IMR-90 (cell line): ENCODE results near the gene CLEC4D. TPM values are rescaled to one million over a fixed set of nuclear protein-coding genes. Genes with fewer than 3 reads are reported as not detected.

ENCODE experiments used
- ATAC-seq: fragments of 200-7000 bp; cut with Tn5 transposase; 2 replicates; pipeline ENCODE4 v1.9.1; 2020; ENCODE audit warnings: low read depth, mild to moderate bottlenecking, moderate library complexity
- BruUV-seq: library from RNA; stranded (reverse); fragments of 400-500 nt; replicated peaks from 2 replicates; lab custom pipeline; 2021; lab: Mats Ljungman, UMichigan
- CTCF ChIA-PET: fragments of 300-600 bp; formaldehyde crosslinking; extraction: SDS; loops from one replicate; lab custom pipeline; 2021; ENCODE audit warnings: antibody characterized with exemption; lab: Yijun Ruan, JAX
- POLR2A ChIA-PET: fragments of 300-600 bp; sonication (Branson Sonifier 250); formaldehyde crosslinking; loops from one replicate; lab custom pipeline; 2022; ENCODE audit warnings: antibody characterized with exemption; ENCODE audit not compliant: unreplicated experiment; lab: Charles Lee
- DNase-seq: peaks from one replicate; pipeline ENCODE4 v3.0.0; 2013
- H2AFZ ChIP-seq: replicated peaks from 2 replicates; pipeline ENCODE3; 2013; ENCODE audit warnings: low read length, mild to moderate bottlenecking; ENCODE audit not compliant: poor library complexity
- H2AK5ac ChIP-seq: 2 replicates; pipeline ENCODE4 v1.6.1; 2013; ENCODE audit warnings: low read depth, low read length, inconsistent platforms
- H2AK9ac ChIP-seq: replicated peaks from 2 replicates; pipeline ENCODE3; 2013; ENCODE audit warnings: mild to moderate bottlenecking, low read depth, low read length, moderate library complexity; ENCODE audit not compliant: poor library complexity
- H2BK120ac ChIP-seq: 2 replicates; pipeline ENCODE4 v1.6.1; 2013; ENCODE audit warnings: low read depth, low read length, inconsistent platforms
- H2BK15ac ChIP-seq: 3 replicates; pipeline ENCODE4 v1.6.1; 2013; ENCODE audit warnings: low read depth, low read length, inconsistent platforms
- H2BK20ac ChIP-seq: 2 replicates; pipeline ENCODE4 v1.6.1; 2013; ENCODE audit warnings: low read depth, mild to moderate bottlenecking, inconsistent platforms, low read length, moderate library complexity
- H2BK5ac ChIP-seq: 2 replicates; pipeline ENCODE4 v1.6.1; 2013; ENCODE audit warnings: mild to moderate bottlenecking, low read depth, low read length, inconsistent platforms; ENCODE audit not compliant: poor library complexity, severe bottlenecking
- H3K14ac ChIP-seq: replicated peaks from 2 replicates; pipeline ENCODE4 v1.6.1; 2013; ENCODE audit warnings: low read depth, low read length, inconsistent platforms
- H3K18ac ChIP-seq: 2 replicates; pipeline ENCODE4 v1.6.1; 2013; ENCODE audit warnings: low read depth, low read length, control low read depth
- H3K23ac ChIP-seq: 2 replicates; pipeline ENCODE4 v1.6.1; 2013; ENCODE audit warnings: low read depth, low read length, inconsistent platforms
- H3K27ac ChIP-seq: 2 replicates; pipeline ENCODE4 v1.5.1; 2013; ENCODE audit warnings: mild to moderate bottlenecking, control low read depth, low read length; ENCODE audit not compliant: insufficient read depth
- H3K27me3 ChIP-seq: 2 replicates; pipeline ENCODE4 v1.6.1; 2013; ENCODE audit warnings: low read length; ENCODE audit not compliant: control insufficient read depth, insufficient read depth
- H3K36me3 ChIP-seq: 2 replicates; pipeline ENCODE4 v1.6.1; 2013; ENCODE audit warnings: low read length, mixed read lengths; ENCODE audit not compliant: control insufficient read depth, insufficient read depth
- H3K4ac ChIP-seq: 2 replicates; pipeline ENCODE4 v1.6.1; 2013; ENCODE audit warnings: low read depth, low read length, inconsistent platforms
- H3K4me1 ChIP-seq: 2 replicates; pipeline ENCODE4 v1.6.1; 2013; ENCODE audit warnings: low read length, mixed read lengths; ENCODE audit not compliant: control insufficient read depth, insufficient read depth
- H3K4me2 ChIP-seq: 2 replicates; pipeline ENCODE4 v1.6.1; 2013; ENCODE audit warnings: low read depth, mild to moderate bottlenecking, control low read depth, low read length, moderate library complexity
- H3K4me3 ChIP-seq: 2 replicates; pipeline ENCODE4 v1.5.1; 2013; ENCODE audit warnings: low read depth, mild to moderate bottlenecking, control low read depth, low read length, moderate library complexity; ENCODE audit not compliant: insufficient read depth
- H3K56ac ChIP-seq: 2 replicates; pipeline ENCODE4 v1.6.1; 2013; ENCODE audit warnings: low read length, inconsistent platforms; ENCODE audit not compliant: insufficient read depth; ENCODE audit errors: extremely low read depth
- H3K79me1 ChIP-seq, 2 experiments: 2 replicates each; pipeline ENCODE4 v1.6.1; 2013; ENCODE audit warnings: low read length in 2 of 2, inconsistent platforms in 1 of 2, low read depth in 1 of 2
- H3K9ac ChIP-seq: 2 replicates; pipeline ENCODE4 v1.6.1; 2013; ENCODE audit warnings: low read depth, low read length, control low read depth
- H3K9me1 ChIP-seq: 2 replicates; pipeline ENCODE4 v1.6.1; 2013; ENCODE audit warnings: low read length, inconsistent platforms; ENCODE audit not compliant: insufficient read depth
- H3K9me3 ChIP-seq: 2 replicates; pipeline ENCODE4 v1.6.1; 2013; ENCODE audit warnings: low read length; ENCODE audit not compliant: control insufficient read depth, insufficient read depth
- H4K20me1 ChIP-seq: 2 replicates; pipeline ENCODE4 v1.6.1; 2013; ENCODE audit warnings: low read length, inconsistent platforms; ENCODE audit not compliant: insufficient read depth
- H4K5ac ChIP-seq: 2 replicates; pipeline ENCODE4 v1.6.1; 2013; ENCODE audit warnings: mild to moderate bottlenecking, low read depth, low read length, control low read depth
- H4K8ac ChIP-seq, 2 experiments: 2 replicates each; pipeline ENCODE4 v1.6.1; 2013; ENCODE audit warnings: low read depth in 2 of 2, low read length in 2 of 2, control low read depth in 1 of 2, inconsistent platforms in 1 of 2
- H4K91ac ChIP-seq: 2 replicates; pipeline ENCODE4 v1.6.1; 2013; ENCODE audit warnings: low read depth, low read length, inconsistent platforms; ENCODE audit not compliant: insufficient read depth
- BHLHE40 ChIP-seq: fragments of 150-350 bp; IDR thresholded peaks from 2 replicates; pipeline ENCODE4 v1.6.1; 2016; ENCODE audit warnings: mild to moderate bottlenecking, low read depth, low read length
- CEBPB ChIP-seq: IDR thresholded peaks from 2 replicates; pipeline ENCODE4 v1.6.1; 2012; ENCODE audit warnings: low read depth, low read length, improper control_type of control experiment
- CHD1 ChIP-seq: IDR thresholded peaks from 2 replicates; pipeline ENCODE4 v1.6.1; 2012; ENCODE audit warnings: low read depth, low read length, improper control_type of control experiment
- FOS ChIP-seq: fragments of 150-350 bp; IDR thresholded peaks from 2 replicates; pipeline ENCODE4 v1.6.1; 2016; ENCODE audit warnings: low read depth, low read length
- MAFK ChIP-seq: IDR thresholded peaks from 2 replicates; pipeline ENCODE4 v1.6.1; 2012; ENCODE audit warnings: low read depth, low read length, improper control_type of control experiment
- MAZ ChIP-seq: IDR thresholded peaks from 2 replicates; pipeline ENCODE4 v1.6.1; 2012; ENCODE audit warnings: low read depth, mild to moderate bottlenecking, low read length, improper control_type of control experiment, moderate library complexity, borderline replicate concordance
- MXI1 ChIP-seq: IDR thresholded peaks from 2 replicates; pipeline ENCODE4 v1.6.1; 2012; ENCODE audit warnings: low read depth, mild to moderate bottlenecking, low read length, moderate library complexity, borderline replicate concordance
- NFE2L2 ChIP-seq: fragments of 150-350 bp; IDR thresholded peaks from 2 replicates; pipeline ENCODE4 v1.6.1; 2016; ENCODE audit warnings: low read depth, mild to moderate bottlenecking, low read length
- POLR2A ChIP-seq: IDR thresholded peaks from 2 replicates; pipeline ENCODE4 v1.6.1; 2012; ENCODE audit warnings: mild to moderate bottlenecking, low read depth, low read length
- RAD21 ChIP-seq: IDR thresholded peaks from 2 replicates; pipeline ENCODE4 v1.6.1; 2012; ENCODE audit warnings: low read length, improper control_type of control experiment
- RCOR1 ChIP-seq: IDR thresholded peaks from 2 replicates; pipeline ENCODE4 v1.6.1; 2012; ENCODE audit warnings: mild to moderate bottlenecking, low read length, improper control_type of control experiment; ENCODE audit not compliant: insufficient replicate concordance
- RFX5 ChIP-seq: IDR thresholded peaks from 2 replicates; pipeline ENCODE4 v1.8.0; 2012; ENCODE audit warnings: low read depth, mild to moderate bottlenecking, low read length, moderate library complexity
- SMC3 ChIP-seq: fragments of 150-350 bp; IDR thresholded peaks from 2 replicates; pipeline ENCODE4 v1.6.1; 2016; ENCODE audit warnings: low read depth, mild to moderate bottlenecking, antibody characterized with exemption, low read length, moderate library complexity
- dilution Hi-C: fragments of 300-500 bp; cut with HindIII; formaldehyde crosslinking; loops from one replicate; pipeline ENCODE4 v1.14.3; 2018; ENCODE audit warnings: low sequenced_read_pairs; ENCODE audit not compliant: unreplicated experiment
- in situ Hi-C: fragments of 300-500 bp; cut with MboI; formaldehyde crosslinking; loops from 3 replicates; pipeline ENCODE4 v1.14.3; 2019; ENCODE audit warnings: low sequenced_read_pairs, inconsistent platforms, mixed read lengths
- intact Hi-C: fragments of 100-400 bp; cut with micrococcal nuclease; formaldehyde crosslinking; loops from 2 replicates; pipeline ENCODE4 v1.10.0; 2022
- polyA plus RNA-seq, 3 experiments: library from polyadenylated mRNA; depleted of rRNA; stranded (reverse); fragments of >200 nt; gene quantifications; 2 replicates each; pipeline ENCODE4 v1.2.3, GENCODE V29; 2012; ENCODE audit warnings: low replicate concordance in 1 of 3
- total RNA-seq: library from RNA; depleted of rRNA; stranded (reverse); fragments of >200 nt; gene quantifications from 2 replicates; pipeline ENCODE4 v1.2.3, GENCODE V29; 2012
- TF ChIP-seq, protein P1 (sequence below): fragments of 150-350 bp; IDR thresholded peaks from 2 replicates; pipeline ENCODE4 v1.6.1; 2017; ENCODE audit warnings: mild to moderate bottlenecking, antibody characterized with exemption, low read length, low read depth
- TF ChIP-seq, protein P2 (sequence below): fragments of 150-350 bp; IDR thresholded peaks from 2 replicates; pipeline ENCODE4 v1.6.1; 2016; ENCODE audit warnings: low read depth, mild to moderate bottlenecking, low read length, moderate library complexity, borderline replicate concordance
- TF ChIP-seq, protein P3 (sequence below): conservative IDR thresholded peaks from 2 replicates; pipeline ENCODE4 v1.5.1; 2012; ENCODE audit warnings: mild to moderate bottlenecking, low read depth, low read length, improper control_type of control experiment

CLEC4D gene
- total and polyA plus RNA-seq, 2 of the 4 experiments (the other 2 are of a cell fraction) = not detected

DNA sequence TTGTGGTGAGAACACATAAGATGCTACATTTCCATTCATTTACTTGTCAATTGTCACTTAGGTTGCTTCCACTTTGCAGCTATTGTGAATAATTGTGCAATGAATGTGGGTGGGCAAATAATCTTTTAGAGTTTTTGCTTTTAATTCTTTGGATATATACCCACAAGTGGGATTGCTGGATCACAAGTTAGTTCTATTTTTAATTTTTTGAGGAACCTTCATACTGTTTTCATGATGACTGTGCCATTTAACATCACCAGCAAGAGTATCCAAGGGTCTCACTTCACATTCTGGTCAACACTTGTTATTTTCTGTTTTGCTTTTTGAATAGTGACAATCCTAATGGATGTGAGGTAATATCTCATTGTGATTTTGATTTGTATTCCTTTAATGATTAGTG is 47.1 kb upstream of the CLEC4D start:
- no peak for TF ChIP-seq RAD21
- no peak for TF ChIP-seq NFE2L2
- TF ChIP-seq FOS = no peak
- no peak for TF ChIP-seq MAZ
- TF ChIP-seq, protein P1, sequence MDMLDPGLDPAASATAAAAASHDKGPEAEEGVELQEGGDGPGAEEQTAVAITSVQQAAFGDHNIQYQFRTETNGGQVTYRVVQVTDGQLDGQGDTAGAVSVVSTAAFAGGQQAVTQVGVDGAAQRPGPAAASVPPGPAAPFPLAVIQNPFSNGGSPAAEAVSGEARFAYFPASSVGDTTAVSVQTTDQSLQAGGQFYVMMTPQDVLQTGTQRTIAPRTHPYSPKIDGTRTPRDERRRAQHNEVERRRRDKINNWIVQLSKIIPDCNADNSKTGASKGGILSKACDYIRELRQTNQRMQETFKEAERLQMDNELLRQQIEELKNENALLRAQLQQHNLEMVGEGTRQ = no peak
- TF ChIP-seq CEBPB = no peak
- TF ChIP-seq, protein P2, sequence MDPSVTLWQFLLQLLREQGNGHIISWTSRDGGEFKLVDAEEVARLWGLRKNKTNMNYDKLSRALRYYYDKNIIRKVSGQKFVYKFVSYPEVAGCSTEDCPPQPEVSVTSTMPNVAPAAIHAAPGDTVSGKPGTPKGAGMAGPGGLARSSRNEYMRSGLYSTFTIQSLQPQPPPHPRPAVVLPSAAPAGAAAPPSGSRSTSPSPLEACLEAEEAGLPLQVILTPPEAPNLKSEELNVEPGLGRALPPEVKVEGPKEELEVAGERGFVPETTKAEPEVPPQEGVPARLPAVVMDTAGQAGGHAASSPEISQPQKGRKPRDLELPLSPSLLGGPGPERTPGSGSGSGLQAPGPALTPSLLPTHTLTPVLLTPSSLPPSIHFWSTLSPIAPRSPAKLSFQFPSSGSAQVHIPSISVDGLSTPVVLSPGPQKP = no peak
- TF ChIP-seq CHD1 = no peak
- TF ChIP-seq SMC3 = no peak
- TF ChIP-seq, protein P3, sequence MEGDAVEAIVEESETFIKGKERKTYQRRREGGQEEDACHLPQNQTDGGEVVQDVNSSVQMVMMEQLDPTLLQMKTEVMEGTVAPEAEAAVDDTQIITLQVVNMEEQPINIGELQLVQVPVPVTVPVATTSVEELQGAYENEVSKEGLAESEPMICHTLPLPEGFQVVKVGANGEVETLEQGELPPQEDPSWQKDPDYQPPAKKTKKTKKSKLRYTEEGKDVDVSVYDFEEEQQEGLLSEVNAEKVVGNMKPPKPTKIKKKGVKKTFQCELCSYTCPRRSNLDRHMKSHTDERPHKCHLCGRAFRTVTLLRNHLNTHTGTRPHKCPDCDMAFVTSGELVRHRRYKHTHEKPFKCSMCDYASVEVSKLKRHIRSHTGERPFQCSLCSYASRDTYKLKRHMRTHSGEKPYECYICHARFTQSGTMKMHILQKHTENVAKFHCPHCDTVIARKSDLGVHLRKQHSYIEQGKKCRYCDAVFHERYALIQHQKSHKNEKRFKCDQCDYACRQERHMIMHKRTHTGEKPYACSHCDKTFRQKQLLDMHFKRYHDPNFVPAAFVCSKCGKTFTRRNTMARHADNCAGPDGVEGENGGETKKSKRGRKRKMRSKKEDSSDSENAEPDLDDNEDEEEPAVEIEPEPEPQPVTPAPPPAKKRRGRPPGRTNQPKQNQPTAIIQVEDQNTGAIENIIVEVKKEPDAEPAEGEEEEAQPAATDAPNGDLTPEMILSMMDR = no peak
- no peak for TF ChIP-seq MXI1
- TF ChIP-seq POLR2A = no peak
- TF ChIP-seq MAFK = no peak
- TF ChIP-seq RFX5 = no peak
- TF ChIP-seq RCOR1 = no peak
- no peak for TF ChIP-seq BHLHE40
- Histone ChIP-seq H4K91ac (no peak overlapping the region), H2AK5ac (no peak overlapping the region), H3K23ac (no peak overlapping the region), H3K9ac (no peak overlapping the region), H3K27me3 (no peaks in the 10 kb centered on the region), H3K4me2 (no peak overlapping the region), H2AK9ac (no peak overlapping the region), H2AFZ (no peak overlapping the region), H3K18ac (no peak overlapping the region), H3K9me3 (no peaks in the 10 kb centered on the region), H4K5ac (no peak overlapping the region), H3K14ac (no peak overlapping the region), H4K20me1 (no peaks in the 10 kb centered on the region), H3K56ac (no peak overlapping the region), H4K8ac (no peak overlapping the region), H3K4me3 (no peak overlapping the region), H3K4me1 (no peaks in the 10 kb centered on the region), H3K9me1 (no peaks in the 10 kb centered on the region), H3K79me1 (no peaks in the 10 kb centered on the region), H2BK120ac (no peak overlapping the region), H2BK15ac (no peak overlapping the region), H2BK5ac (no peak overlapping the region), H3K4ac (no peak overlapping the region), H2BK20ac (no peak overlapping the region), H3K27ac (no peak overlapping the region), H3K36me3 (no peaks in the 10 kb centered on the region)
- POLR2A ChIA-PET = no interaction called here
- in situ Hi-C loops = no loop called here
- CTCF ChIA-PET = no interaction called here
- intact Hi-C loops = no loop called here
- dilution Hi-C loops = no loop called here
- BruUV-seq = no TSS peak
- no peak for ATAC-seq
- no peak for DNase-seq
